ENCODE measurements around the gene INAFM2. TPM values are rescaled to one million over a fixed set of nuclear protein-coding genes. Genes with fewer than 3 reads are reported as not detected.

The INAFM2 gene
- total RNA-seq, 2 experiments from 2014 or later: 15.0 to 16.9 TPM

DNA sequence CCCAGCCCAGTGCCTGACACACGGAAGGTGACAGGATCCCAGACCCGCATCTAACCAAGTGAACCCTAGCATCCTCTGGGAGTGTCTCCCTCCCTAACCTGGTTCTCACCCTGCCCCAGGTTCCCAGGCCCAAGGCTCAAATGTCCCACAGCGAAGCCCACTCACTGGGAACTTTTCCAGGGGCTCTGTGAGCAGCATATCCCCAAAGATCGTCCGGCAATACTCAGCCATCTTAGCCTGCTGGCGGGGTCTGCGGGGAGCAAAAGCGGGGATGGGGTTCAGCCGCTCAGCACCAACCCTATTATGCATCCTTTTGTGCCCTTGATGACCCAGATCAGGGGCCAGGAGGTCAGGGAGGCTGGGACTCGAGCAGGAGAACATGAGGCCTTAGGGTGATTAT, 26.1 kb upstream of the INAFM2 start:
- H3K4me3 Mint-ChIP-seq: no peak overlapping the region
- ChIA-PET POLR2A (interaction anchor here (2.6 kb wide), 1 partner anchor 11 kb away, joined by 9 read pairs; the partner anchor contains the start of gene PLCB2), CTCF (interaction anchor here (0.9 to 2.1 kb wide), 4 partner anchors 10 to 23 kb away, joined by 3 to 8 read pairs (median 6); partner anchors contain the start of gene PLCB2)
- intact Hi-C loops (cut with micrococcal nuclease): no loop called here
- H3K36me3 Mint-ChIP-seq (ENCODE audit: low read depth): peaks cover 30% of the 10 kb centered on the region
- no peak overlapping the region for H3K27ac Mint-ChIP-seq
- H3K27me3 Mint-ChIP-seq: no peaks in the 10 kb centered on the region
- H3K9me3 Mint-ChIP-seq: peaks cover 1% of the 10 kb centered on the region
- H3K4me1 Mint-ChIP-seq (ENCODE audit: low read depth): no peaks in the 10 kb centered on the region
- DNase-seq (no peak), ATAC-seq (no peak)
- TF ChIP-seq, protein P1, sequence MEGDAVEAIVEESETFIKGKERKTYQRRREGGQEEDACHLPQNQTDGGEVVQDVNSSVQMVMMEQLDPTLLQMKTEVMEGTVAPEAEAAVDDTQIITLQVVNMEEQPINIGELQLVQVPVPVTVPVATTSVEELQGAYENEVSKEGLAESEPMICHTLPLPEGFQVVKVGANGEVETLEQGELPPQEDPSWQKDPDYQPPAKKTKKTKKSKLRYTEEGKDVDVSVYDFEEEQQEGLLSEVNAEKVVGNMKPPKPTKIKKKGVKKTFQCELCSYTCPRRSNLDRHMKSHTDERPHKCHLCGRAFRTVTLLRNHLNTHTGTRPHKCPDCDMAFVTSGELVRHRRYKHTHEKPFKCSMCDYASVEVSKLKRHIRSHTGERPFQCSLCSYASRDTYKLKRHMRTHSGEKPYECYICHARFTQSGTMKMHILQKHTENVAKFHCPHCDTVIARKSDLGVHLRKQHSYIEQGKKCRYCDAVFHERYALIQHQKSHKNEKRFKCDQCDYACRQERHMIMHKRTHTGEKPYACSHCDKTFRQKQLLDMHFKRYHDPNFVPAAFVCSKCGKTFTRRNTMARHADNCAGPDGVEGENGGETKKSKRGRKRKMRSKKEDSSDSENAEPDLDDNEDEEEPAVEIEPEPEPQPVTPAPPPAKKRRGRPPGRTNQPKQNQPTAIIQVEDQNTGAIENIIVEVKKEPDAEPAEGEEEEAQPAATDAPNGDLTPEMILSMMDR (IDR thresholded peaks at IDR 0.05): no peak

DNA sequence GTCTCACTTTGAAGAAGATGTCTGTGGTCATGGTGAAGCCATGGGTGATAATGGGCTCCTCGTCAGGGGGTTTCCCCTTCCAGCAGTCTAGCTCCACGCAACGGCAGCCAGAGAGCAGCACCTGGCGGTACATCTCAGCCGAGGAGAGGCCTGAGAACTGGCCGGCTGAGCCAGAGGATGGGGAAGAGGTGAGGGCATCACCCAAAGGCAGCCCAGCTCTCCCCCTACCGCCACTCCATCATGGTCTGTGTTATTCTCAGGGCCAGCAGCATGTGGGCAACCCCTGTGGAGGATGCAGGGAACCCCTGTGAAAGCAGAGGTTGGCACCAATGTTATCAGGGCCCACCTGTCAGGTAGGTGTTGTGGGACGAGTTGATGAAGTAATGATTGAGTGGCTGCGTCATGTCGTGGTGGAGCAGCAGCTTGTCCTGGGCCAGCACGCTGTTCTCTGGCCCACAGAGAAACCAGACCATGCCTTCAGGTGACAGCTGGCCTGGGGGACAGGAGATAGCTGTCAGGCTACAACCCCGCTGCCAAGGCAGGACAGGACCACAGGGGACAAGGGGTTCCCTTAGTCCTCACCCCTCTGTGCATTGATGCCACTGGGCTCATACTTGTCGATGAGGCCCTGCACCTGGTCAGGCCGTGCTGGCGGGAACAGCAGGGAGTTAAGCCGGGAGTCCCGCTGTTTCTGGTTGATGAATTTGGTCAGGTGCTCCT, 25.1 kb upstream of the INAFM2 start:
- intact Hi-C loops (cut with micrococcal nuclease): no loop called here
- peaks cover 39% of the 10 kb centered on the region for H3K36me3 Mint-ChIP-seq (ENCODE audit: low read depth)
- CTCF ChIA-PET: interaction anchor here (0.7 to 2.1 kb wide), 6 partner anchors 9 to 123 kb away, joined by 3 to 8 read pairs (median 4); no protein-coding TSS in a partner anchor
- DNase-seq: no peak
- ATAC-seq: no peak
- no peak overlapping the region for H3K27ac Mint-ChIP-seq
- peaks cover 1% of the 10 kb centered on the region for H3K9me3 Mint-ChIP-seq
- H3K27me3 Mint-ChIP-seq: no peaks in the 10 kb centered on the region
- no peaks in the 10 kb centered on the region for H3K4me1 Mint-ChIP-seq (ENCODE audit: low read depth)
- POLR2A ChIA-PET: interaction anchor here (2.6 kb wide), 1 partner anchor 10 kb away, joined by 9 read pairs; the partner anchor contains the start of gene PLCB2
- H3K4me3 Mint-ChIP-seq: no peak overlapping the region
- TF ChIP-seq, protein P1 (IDR thresholded peaks at IDR 0.05): no peak

DNA sequence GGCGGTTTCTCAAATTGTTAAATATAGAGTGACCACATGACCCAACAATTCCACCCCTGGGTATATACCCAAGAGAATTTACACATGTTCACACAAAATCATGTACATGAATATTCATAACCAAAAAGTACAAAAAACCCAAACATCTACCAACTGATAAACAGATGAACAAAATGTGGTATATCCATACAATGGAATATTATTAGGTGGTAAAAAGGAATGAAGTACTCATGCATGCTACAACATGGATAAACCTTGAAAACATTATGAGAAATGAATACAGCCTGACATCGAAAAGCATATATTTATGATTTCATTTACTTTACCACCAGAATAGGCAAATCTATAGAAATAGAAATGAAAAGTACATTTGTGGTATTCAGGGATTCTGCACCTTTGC, 23.1 kb upstream of the INAFM2 start:
- Mint-ChIP-seq H3K4me3 (no peak overlapping the region), H3K36me3 (ENCODE audit: low read depth) (peaks cover 42% of the 10 kb centered on the region), H3K4me1 (ENCODE audit: low read depth) (peaks cover 12% of the 10 kb centered on the region), H3K9me3 (peaks cover 1% of the 10 kb centered on the region), H3K27ac (no peak overlapping the region), H3K27me3 (no peaks in the 10 kb centered on the region)
- no peak for DNase-seq
- no peak for ATAC-seq
- TF ChIP-seq, protein P1 (IDR thresholded peaks at IDR 0.05): no peak
- POLR2A ChIA-PET: no interaction called here
- intact Hi-C loops (cut with micrococcal nuclease): no loop called here
- CTCF ChIA-PET: interaction anchor here (1.4 to 23.8 kb wide), 3 partner anchors 10 to 27 kb away, joined by 3 to 595 read pairs (median 11); partner anchors contain the start of gene INAFM2

DNA sequence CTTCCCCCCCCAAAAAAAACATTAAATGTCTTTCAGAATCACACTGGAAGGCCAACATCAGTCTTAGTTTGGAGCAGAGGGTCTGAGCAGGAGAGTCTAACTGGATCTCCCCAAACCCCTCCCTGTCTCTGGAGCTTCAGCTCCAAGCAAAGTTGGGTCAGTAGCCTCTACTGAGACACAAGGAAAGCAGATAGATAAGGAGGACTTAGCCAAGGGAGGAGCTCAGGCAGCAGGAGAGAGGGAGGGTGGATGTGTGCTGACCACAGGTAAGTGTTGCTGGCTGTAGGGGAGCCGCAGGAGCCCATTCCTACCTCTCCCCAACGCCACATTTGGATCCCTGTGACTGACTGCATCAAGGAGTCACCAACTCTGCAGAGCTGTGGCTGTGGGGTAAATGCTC, 22.7 kb upstream of the INAFM2 start:
- intact Hi-C loops (cut with micrococcal nuclease): no loop called here
- POLR2A ChIA-PET: interaction anchor here (0.7 kb wide), 1 partner anchor 15 kb away, joined by 3 read pairs; no protein-coding TSS in a partner anchor
- CTCF ChIA-PET: interaction anchor here (1.4 to 23.8 kb wide), 4 partner anchors 9 to 27 kb away, joined by 3 to 595 read pairs (median 8); partner anchors contain the start of gene INAFM2

More for the DNA sequence above, 22.7 kb upstream of the INAFM2 start:
- DNase-seq: no peak
- H3K9me3 Mint-ChIP-seq: peaks cover 1% of the 10 kb centered on the region
- ATAC-seq: no peak
- H3K4me3 Mint-ChIP-seq: no peak overlapping the region
- peaks cover 12% of the 10 kb centered on the region for H3K4me1 Mint-ChIP-seq (ENCODE audit: low read depth)
- TF ChIP-seq, protein P1 (IDR thresholded peaks at IDR 0.05): no peak
- H3K27ac Mint-ChIP-seq: no peak overlapping the region
- peaks cover 42% of the 10 kb centered on the region for H3K36me3 Mint-ChIP-seq (ENCODE audit: low read depth)
- H3K27me3 Mint-ChIP-seq: no peaks in the 10 kb centered on the region
